Stimulated activated CD8-positive, alpha-beta memory T cell treated with anti-CD3 and anti-CD28 coated beads, Interleukin-2, amount 100 ng/mL, for 1 hour (primary cell): Measurements from ENCODE around the gene MEGF6.

ENCODE experiments used
- DNase-seq, 2 donors: peaks; one replicate each; pipeline ENCODE4 v3.0.0-alpha.2; 2020; ENCODE audit warnings: low read depth in 2 of 2

The MEGF6 gene

DNA sequence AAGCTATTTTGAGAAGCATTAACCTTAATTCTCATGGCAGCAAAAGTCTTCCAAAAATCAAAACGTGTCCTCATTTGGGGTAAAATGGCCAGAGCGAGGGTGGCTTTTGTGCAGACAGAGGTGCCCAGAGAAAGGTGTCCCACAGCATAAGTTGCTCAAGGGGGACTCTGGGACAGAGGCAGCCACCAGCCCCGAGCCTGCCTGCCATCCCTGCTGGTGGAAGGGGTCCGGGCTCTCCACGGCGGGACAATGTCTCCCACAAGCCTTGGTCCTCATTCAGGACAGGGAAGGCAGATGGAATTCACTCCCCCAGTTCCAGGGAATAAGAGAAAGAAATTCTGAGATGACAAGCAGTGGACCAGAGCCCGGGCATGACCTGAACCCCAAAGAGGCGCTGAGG lies 169.4 kb downstream of the MEGF6 start:
- DNase-seq, result no peak

DNA sequence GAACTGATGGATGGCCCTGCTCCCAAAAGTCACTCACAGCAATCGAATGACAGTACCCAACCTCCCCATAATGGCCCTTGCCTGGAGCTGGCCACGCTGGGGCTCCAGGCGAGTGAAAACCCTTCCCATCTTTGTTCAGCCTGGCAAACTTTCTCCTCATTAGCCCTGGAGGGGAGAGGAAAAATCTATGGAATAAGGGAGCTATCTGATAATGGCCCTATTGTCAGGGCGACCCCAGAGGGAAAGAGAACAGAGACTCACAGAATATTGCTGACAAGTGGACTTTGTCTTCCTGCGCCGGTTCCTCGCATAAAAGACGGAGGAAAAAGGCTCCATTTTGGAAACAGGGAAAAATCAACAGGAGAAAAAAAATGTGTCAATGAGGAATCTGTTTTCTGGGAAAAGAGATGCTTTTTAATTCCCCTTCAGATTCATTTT lies 169.9 kb downstream of the MEGF6 start:
- no peak for DNase-seq

DNA sequence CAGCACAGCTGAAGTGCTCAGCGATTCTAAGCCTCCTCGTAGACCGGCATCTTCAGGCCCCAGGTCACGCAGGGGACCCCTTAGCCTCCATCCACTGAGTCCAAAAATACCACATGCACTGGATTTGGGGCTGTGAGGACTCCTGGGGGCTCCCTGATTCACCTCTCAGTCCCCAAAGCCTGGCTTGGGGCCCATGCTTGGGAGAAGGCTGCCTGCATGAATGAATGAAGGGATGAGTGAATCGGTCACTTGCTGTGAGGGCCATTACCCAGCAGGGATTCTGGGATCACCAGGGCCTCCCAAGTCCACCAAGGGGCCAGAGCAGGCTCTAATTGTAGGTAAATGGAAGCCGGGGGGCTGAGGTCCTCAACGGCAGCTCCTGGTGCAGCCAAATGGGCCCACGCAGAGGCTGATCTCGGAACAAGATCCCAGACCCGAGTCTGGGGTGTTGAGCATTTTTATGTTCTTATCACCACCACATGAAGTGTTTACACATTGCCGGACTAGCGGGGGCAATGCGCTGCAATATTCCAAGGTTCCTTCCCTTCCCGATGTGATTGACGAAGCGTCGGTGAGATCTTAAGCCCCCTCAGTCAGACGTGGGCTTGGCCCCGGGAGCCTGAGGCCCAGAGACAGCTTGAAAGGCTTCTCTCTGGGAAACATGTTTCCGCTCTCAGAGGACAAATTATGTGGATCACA lies 170.4 kb downstream of the MEGF6 start:
- no peak for DNase-seq

DNA sequence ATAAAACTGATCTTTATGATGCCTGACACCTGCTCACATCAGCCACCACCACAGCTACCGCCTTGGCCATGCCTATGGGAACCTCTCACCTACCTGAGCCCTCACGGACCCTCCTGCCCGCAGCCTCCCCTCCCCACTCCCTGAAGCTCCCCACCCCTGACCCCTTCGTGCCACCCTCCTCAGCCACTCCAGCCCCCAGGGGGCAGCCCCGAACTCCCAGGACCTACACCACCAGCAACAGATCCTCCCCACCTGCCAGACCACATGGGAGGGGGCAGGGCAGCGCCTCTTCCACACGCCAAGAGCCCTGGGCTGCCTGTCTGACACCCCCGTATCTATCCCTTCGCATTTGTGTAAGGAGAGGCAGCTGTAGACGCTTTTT lies 171.0 kb downstream of the MEGF6 start:
- no peak for DNase-seq
